HL-60/S4 treated with phorbol 12-myristate 13-acetate at 8.2 ng/mL for 4 days and 3 days (cell line): Measurements from ENCODE around the gene GALNT6.

Experiments used
- in situ Hi-C: fragments of 300-500 bp; cut with MboI; formaldehyde crosslinking; loops from 2 replicates; pipeline ENCODE4 v1.15.0; 2022; ENCODE audit warnings: low sequenced_read_pairs

Gene GALNT6

DNA sequence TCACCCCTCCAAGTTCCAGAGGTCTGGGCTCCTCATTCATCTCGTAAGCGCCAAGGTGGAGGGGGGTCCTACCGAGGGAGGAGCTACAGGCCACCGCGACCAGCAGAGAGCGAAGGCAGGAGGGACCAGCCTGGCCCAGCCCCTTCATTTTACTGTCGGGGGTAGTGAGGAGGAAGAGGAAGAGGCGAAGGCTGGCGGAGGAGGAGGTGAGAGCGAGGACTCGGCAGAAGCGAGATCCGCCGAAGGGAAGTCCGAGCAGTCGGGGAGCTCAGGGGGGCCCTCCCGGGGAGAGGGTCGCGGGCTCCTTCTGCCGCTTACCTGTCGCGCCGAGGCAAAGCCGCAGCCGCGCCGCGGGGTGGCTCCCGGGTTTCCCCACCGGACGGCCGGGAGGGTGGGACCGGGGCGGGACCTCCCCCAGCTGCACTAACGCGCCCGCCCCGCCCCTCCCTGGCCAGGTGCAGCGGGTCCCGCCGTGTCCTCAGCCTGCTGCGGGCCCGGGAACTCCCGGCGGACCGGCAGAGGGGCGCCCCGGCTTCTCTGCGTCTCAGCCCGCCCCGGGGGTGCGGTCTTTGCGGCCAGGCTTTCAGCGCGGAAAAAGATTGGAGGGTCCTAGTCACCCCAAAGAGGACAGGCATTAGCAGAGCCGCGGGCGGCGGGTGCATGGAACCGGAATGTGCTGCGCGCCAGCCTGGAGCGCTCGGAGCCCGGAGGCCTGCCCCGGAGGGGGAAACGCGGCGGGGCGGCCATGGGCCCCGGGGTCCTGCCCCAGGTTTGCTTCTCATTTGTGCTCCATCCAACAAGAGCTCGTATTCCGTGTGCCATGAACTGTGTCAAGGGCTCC lies at the start of gene GALNT6:
Gene GALNT6 (minus strand): TSS at position 124 of the 841 bp plus-strand sequence. CDS start 11,625 bp downstream, outside the sequence.
- in situ Hi-C loops = no loop called here

DNA sequence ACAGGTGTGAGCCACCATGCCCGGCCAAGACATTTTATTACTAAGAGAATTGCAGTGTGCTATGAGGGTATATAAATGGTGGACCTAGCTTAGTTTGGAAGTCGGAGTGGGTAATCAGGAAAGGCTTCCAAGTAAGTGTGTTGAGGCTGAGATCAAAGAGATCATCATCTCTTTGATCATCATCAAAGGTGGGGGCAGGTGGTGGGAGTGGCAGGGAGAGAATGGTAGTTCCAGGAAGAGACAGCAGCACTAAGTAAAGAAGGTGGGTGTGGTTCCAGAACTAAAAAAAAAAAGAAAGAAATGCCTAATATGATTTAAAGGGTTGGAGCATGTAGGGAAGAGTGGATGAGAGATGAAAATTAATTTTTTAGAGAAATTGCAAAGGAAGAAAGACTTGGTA lies 48.1 kb upstream of the GALNT6 start:
- in situ Hi-C loops = loop anchor here (25.0 kb wide), 1 partner anchor 423 kb away; no protein-coding TSS in a partner anchor

- in situ Hi-C loops = loop anchor here (25.0 kb wide), 1 partner anchor 425 kb away; no protein-coding TSS in a partner anchor
These were observed 46.2 kb upstream of the GALNT6 start for GRCh38 chr12:51437431-51437830.

GRCh38 chr12:51434305-51434704 lies 43.1 kb upstream of the GALNT6 start:
- in situ Hi-C loops = loop anchor here (25.0 kb wide), 1 partner anchor 428 kb away; no protein-coding TSS in a partner anchor

- in situ Hi-C loops = loop anchor here (25.0 kb wide), 1 partner anchor 429 kb away; no protein-coding TSS in a partner anchor
These were observed 41.7 kb upstream of the GALNT6 start for GRCh38 chr12:51432921-51433320.

- in situ Hi-C loops = loop anchor here (25.0 kb wide), 1 partner anchor 432 kb away; no protein-coding TSS in a partner anchor
These were observed 39.1 kb upstream of the GALNT6 start for GRCh38 chr12:51430196-51430895.

GRCh38 chr12:51429700-51430099 lies 38.5 kb upstream of the GALNT6 start:
- in situ Hi-C loops = loop anchor here (10.0 to 25.0 kb wide), 2 partner anchors 95 to 433 kb away; no protein-coding TSS in a partner anchor

GRCh38 chr12:51428256-51428655 lies 37.0 kb upstream of the GALNT6 start:
- in situ Hi-C loops = loop anchor here (10.0 to 25.0 kb wide), 2 partner anchors 97 to 434 kb away; no protein-coding TSS in a partner anchor

GRCh38 chr12:51424662-51425539 lies 33.7 kb upstream of the GALNT6 start, which contains the start of gene SLC4A8:
TSS of gene SLC4A8 (plus strand) at chr12:51424831. CDS start at chr12:51424988, 157 bp downstream.
- in situ Hi-C loops = loop anchor here (10.0 to 25.0 kb wide), 2 partner anchors 100 to 437 kb away; no protein-coding TSS in a partner anchor

DNA sequence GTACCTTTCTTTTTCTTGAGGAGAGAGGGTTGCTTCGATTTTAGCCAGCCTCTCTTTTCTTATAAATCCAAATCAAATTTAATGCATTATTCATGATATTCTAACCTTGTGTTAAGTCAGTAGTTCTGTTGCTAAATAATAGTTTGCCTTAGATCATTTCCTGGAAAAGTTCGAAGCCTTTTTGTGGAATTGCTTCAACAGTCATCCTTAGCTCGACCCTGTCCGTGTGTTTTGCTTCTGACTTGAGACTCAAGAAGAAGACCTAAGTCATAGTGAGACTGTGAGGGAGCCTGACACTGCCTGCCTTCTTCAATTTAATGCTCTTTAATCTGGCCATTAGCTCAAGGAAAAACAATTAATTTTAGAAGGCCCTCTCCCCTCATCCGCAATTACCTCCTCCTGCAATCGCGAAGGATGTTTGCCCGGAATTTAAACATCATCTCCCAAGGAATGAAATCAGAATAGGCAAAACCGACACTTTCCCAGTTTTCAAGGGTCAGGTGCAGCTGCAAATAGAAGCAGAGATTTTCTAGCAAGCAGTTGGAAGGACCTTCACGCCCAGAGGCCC lies 33.0 kb upstream of the GALNT6 start:
- in situ Hi-C loops = loop anchor here (10.0 kb wide), 1 partner anchor 101 kb away; no protein-coding TSS in a partner anchor

GRCh38 chr12:51421266-51421884 lies 30.2 kb upstream of the GALNT6 start:
- in situ Hi-C loops = loop anchor here (10.0 kb wide), 1 partner anchor 103 kb away; no protein-coding TSS in a partner anchor

- in situ Hi-C loops = loop anchor here (10.0 kb wide), 1 partner anchor 105 kb away; no protein-coding TSS in a partner anchor
These were observed 28.4 kb upstream of the GALNT6 start for GRCh38 chr12:51419425-51420193.

- in situ Hi-C loops = no loop called here
These were observed 26.6 kb upstream of the GALNT6 start for GRCh38 chr12:51417826-51418225.

GRCh38 chr12:51415931-51416330 lies 24.7 kb upstream of the GALNT6 start:
- in situ Hi-C loops = no loop called here

DNA sequence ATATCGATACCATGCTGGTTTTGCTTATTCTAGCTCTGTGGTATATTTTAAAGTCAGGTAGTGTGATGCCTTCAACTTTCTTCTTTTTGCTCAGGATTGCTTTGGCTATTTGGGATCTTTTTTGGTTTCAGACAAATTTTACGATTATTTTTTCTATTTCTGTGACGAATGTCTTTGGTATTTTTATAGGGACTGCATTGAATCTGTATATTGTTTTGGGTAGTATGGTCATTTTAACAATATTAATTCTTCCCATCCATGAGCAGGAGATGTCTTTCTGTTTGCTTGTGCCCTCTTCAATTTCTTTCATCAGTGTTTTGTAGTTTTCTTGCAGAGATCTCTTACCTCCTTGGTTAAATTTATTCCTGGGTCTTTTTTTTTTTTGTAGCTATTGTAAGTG lies 22.6 kb upstream of the GALNT6 start:
- in situ Hi-C loops = no loop called here

GRCh38 chr12:51413149-51413548 lies 21.9 kb upstream of the GALNT6 start:
- in situ Hi-C loops = no loop called here

DNA sequence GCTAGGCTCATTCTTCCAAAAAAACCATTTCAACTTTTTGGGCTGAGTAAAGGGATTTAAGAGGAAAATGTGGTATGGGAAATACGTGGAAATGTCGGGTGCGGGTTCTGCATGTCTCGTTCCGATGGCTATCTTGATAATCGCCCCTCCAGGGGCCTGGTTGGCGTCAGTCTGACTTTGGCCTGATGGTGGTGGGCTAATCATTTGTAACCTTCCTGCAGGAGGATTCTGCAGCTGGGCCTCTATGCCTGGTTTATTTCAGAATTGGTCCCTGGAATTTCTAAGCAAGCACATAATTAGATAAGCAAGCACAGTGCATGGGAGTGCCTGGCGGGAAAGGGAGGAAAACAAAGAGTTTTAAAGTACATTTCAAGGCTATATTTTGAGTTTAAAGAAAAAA lies 18.6 kb upstream of the GALNT6 start:
- in situ Hi-C loops = no loop called here

- in situ Hi-C loops = no loop called here
These were observed 16.4 kb upstream of the GALNT6 start for GRCh38 chr12:51407604-51408003.

DNA sequence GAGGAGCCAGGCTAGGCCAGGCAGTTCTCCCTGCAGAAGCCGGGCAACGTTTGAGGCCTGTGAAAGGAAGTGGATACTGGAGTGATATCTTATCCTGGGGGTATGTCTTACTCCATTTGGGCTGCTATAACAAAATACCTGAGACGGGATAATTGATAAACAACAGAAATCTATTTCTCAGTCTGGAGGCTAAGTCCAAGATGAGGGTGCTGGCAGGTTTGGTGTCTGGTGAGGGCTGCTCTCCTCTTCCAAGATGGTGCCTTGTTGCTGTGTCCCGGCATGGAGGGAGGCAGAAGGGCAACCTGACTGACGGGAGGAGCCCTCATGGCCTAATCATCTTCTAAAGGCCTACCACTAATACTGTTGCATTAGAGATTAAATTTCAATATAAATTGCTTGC lies 15.7 kb upstream of the GALNT6 start:
- in situ Hi-C loops = no loop called here
